ENCODE results near the gene ZNF24.

GRCh38 chr18:35343936-35344735, at the start of gene ZNF24:
- peak; percentile 89 for TF ChIP-seq POLR2A (IDR thresholded peaks at IDR 0.05; ENCODE audit: low read depth, low read length)
- peak; percentile 87 for TF ChIP-seq POLR2AphosphoS5 (IDR thresholded peaks at IDR 0.05; ENCODE audit: low read depth, low read length)
